Fibroblast of the aortic adventitia (primary cell): ENCODE data around the gene ZNF768. TPM values are rescaled to one million over a fixed set of nuclear protein-coding genes. Genes with fewer than 3 reads are reported as not detected.

Experiments used
- DNase-seq: peaks from one replicate; pipeline ENCODE4 v3.0.0-alpha.2; 2010; ENCODE audit warnings: low read depth
- H3K4me3 ChIP-seq: 2 replicates; pipeline ENCODE4 v1.5.1; 2011; ENCODE audit warnings: low read depth, mild to moderate bottlenecking, control low read depth, low read length, moderate library complexity
- total RNA-seq: library from RNA; depleted of rRNA; stranded (reverse); fragments of >200 nt; gene quantifications from 2 replicates; pipeline ENCODE4 v1.2.3, GENCODE V29; 2012; ENCODE audit warnings: low replicate concordance
- TF ChIP-seq, protein P1 (sequence below): IDR thresholded peaks from 2 replicates; pipeline ENCODE4 v1.5.1; 2011; ENCODE audit warnings: mild to moderate bottlenecking, low read length, control low read depth, inconsistent platforms; ENCODE audit not compliant: insufficient read depth

Gene ZNF768
- total RNA-seq, 1 donor: 21.6 TPM

GRCh38 chr16:30562021-30562420 lies 35.7 kb upstream of the ZNF768 start:
- TF ChIP-seq, protein P1, sequence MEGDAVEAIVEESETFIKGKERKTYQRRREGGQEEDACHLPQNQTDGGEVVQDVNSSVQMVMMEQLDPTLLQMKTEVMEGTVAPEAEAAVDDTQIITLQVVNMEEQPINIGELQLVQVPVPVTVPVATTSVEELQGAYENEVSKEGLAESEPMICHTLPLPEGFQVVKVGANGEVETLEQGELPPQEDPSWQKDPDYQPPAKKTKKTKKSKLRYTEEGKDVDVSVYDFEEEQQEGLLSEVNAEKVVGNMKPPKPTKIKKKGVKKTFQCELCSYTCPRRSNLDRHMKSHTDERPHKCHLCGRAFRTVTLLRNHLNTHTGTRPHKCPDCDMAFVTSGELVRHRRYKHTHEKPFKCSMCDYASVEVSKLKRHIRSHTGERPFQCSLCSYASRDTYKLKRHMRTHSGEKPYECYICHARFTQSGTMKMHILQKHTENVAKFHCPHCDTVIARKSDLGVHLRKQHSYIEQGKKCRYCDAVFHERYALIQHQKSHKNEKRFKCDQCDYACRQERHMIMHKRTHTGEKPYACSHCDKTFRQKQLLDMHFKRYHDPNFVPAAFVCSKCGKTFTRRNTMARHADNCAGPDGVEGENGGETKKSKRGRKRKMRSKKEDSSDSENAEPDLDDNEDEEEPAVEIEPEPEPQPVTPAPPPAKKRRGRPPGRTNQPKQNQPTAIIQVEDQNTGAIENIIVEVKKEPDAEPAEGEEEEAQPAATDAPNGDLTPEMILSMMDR: no peak
- H3K4me3 ChIP-seq: no peak overlapping the region
- DNase-seq: no peak

GRCh38 chr16:30561089-30561816 lies 34.9 kb upstream of the ZNF768 start:
- no peak for DNase-seq
- H3K4me3 ChIP-seq: peak overlapping the region; percentile 42
- TF ChIP-seq, protein P1: no peak

DNA sequence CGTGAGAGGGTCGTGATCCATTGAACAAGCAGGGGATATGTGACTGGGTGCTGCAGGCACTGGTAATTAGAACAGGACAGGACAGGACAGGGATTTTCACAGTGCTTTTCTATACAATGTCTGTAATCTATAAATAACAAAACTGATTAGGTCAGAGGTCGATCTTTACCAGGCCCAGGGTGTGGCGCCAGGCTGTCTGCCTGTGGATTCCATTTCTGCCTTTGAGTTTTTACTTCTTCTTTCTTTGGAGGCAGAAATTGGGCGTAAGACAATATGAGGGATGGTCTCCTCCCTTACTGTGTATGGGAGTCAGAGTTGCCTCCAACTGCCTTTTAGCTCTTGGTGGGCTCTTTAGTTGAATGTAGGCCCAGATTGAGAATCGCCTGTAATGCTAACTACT lies 33.3 kb upstream of the ZNF768 start:
- no peak for DNase-seq
- TF ChIP-seq, protein P1: no peak
- H3K4me3 ChIP-seq: no peak overlapping the region

GRCh38 chr16:30558789-30559377 lies 32.5 kb upstream of the ZNF768 start:
- H3K4me3 ChIP-seq: peak overlapping the region; percentile 55
- TF ChIP-seq, protein P1: no peak
- DNase-seq: no peak

GRCh38 chr16:30557957-30558788 lies 31.8 kb upstream of the ZNF768 start, which contains the start of gene ZNF764:
TSS of gene ZNF764 (minus strand) at chr16:30558374. CDS start at chr16:30558182, 192 bp downstream.
- peak; percentile 98 for DNase-seq
- H3K4me3 ChIP-seq: peak within 1 kb of the TSS; percentile 79
- TF ChIP-seq, protein P1: no peak

- TF ChIP-seq, protein P1: no peak
- peak overlapping the region; percentile 79 for H3K4me3 ChIP-seq
- DNase-seq: no peak
These were observed 31.3 kb upstream of the ZNF768 start for GRCh38 chr16:30557707-30557956.
